NCI-H748 treated with DMSO at 0.1 percent for 48 hours (cell line): ENCODE results near the gene CFHR2.

ENCODE experiments used
- DNase-seq: peaks from one replicate; lab custom pipeline; 2025; lab: John Stamatoyannopoulos, UW

CFHR2 gene

DNA sequence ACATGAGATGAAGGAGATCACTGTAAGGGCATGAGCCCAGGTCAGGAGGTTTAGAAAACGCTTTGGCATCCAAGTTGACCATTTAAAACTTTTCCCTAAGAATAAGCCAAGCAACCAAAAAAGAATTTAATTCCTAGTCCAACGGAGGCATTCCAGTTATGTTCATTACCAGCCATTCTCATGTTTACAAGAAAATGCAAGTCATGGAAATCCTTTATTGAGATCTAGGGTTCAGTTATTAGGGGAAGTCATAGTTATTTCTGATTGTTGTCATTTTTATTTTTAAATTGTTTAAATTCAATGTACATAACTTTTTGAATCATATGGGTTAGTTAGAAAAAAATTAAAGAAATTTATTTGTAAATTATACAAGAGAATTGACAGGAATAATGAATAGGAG, 58.3 kb downstream of the CFHR2 start:
- no peak for DNase-seq

DNA sequence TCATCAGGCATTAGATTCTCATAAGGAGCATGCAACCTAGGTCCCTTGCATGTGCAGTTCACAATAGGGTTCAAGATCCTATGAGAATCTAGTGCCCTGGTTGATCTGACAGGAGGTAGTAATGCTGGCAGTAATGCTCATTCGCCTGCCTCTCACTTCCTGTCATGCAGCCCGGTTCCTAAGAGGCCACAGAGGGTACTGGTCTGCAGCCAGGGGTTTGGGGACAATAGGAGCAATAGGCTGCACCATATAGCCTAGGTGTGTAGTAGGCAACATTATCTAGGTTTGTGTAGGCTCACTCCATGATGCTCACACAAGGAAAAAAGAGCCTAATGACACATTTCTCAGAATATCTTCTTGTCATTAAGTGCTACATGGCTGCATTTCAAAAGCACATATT, 59.6 kb downstream of the CFHR2 start:
- DNase-seq = no peak

DNA sequence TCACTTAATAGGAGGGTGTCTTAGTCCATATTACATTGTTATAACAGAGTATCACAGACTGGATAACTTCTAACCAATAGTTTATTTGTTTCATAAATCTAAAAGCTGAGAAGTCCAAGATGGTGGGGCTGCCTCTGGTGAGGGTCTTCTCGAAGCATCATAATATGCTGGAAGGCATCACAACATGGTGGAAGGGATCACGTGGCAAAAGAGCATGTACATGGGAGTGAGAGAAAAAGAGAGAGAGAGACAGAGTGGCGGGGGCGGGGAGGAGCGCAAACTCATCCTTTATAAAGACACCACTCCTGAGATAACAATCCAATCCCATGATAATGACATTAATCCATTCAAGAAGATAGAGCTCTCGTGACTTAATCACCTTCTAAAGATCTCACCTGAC, 65.3 kb downstream of the CFHR2 start:
- no peak for DNase-seq
